Measurements from ENCODE around the gene TRABD2B. TPM values are rescaled to one million over a fixed set of nuclear protein-coding genes. Genes with fewer than 3 reads are reported as not detected.

Gene TRABD2B
- total and polyA plus RNA-seq, 12 donors: 0.33 to 3.3 (median 0.83) TPM

DNA sequence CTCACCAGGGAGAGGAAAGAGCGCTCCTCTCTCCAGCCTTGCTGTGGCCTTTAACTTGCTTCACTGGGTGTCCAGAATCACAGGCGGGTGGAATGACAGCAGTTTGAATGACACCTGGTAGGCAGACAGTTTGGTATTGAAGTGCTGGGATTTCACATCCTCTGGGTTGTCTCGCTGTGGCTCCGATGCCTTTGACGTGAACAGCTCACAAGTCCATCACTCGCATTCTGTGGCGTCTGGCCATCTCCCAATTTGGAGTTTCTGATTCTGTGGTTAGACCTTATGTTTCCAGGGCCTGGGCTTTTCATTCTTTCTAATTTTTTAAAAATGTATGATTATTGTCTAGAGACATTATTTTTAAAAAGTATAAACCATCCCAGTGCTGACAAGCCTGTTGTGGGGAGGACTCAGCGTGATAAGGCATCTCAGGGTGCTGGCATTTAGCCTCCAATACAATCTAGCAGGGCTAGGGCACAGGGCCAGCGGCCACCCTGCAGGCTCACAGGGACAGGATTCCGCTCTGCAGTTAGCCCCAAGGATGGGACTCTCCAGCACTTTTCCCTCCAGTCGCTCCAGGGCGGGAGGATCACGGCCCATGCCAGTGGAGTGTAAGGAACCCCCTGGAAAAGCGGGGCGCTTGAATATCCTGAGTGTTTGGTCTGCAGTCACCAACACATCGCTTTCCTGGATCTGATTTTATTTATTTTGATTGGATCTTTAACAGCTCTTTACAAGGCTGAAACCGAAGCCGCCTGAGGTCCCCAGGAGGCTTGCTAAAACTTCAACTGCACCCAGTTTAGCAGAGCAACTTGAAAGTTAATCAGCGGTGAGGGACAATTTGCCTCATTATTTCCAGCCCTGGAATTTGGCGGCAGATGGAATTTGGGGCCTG, 178.3 kb downstream of the TRABD2B start:
- intact Hi-C loops (cut with DNase I): no loop called here
- no peak overlapping the region for H3K27ac ChIP-seq
- 84 to 90% (median 87%) methylated on average over 20 of the region's 20 CpGs for WGBS, 4 donors
- TF ChIP-seq, protein P1, sequence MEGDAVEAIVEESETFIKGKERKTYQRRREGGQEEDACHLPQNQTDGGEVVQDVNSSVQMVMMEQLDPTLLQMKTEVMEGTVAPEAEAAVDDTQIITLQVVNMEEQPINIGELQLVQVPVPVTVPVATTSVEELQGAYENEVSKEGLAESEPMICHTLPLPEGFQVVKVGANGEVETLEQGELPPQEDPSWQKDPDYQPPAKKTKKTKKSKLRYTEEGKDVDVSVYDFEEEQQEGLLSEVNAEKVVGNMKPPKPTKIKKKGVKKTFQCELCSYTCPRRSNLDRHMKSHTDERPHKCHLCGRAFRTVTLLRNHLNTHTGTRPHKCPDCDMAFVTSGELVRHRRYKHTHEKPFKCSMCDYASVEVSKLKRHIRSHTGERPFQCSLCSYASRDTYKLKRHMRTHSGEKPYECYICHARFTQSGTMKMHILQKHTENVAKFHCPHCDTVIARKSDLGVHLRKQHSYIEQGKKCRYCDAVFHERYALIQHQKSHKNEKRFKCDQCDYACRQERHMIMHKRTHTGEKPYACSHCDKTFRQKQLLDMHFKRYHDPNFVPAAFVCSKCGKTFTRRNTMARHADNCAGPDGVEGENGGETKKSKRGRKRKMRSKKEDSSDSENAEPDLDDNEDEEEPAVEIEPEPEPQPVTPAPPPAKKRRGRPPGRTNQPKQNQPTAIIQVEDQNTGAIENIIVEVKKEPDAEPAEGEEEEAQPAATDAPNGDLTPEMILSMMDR (IDR thresholded peaks at IDR 0.05): no peak
- TF ChIP-seq POLR2A (IDR thresholded peaks at IDR 0.05): no peak
- DNase-seq: no peak
- H3K36me3 ChIP-seq (replicated peaks in 1 of 2): no peaks in the 10 kb centered on the region
- no peak overlapping the region for H3K4me3 ChIP-seq
- no peaks in the 10 kb centered on the region for H3K27me3 ChIP-seq
- H3K4me1 ChIP-seq (replicated peaks in 1 of 2): no peaks in the 10 kb centered on the region
- no peaks in the 10 kb centered on the region for H3K9me3 ChIP-seq (replicated peaks in 1 of 3)

DNA sequence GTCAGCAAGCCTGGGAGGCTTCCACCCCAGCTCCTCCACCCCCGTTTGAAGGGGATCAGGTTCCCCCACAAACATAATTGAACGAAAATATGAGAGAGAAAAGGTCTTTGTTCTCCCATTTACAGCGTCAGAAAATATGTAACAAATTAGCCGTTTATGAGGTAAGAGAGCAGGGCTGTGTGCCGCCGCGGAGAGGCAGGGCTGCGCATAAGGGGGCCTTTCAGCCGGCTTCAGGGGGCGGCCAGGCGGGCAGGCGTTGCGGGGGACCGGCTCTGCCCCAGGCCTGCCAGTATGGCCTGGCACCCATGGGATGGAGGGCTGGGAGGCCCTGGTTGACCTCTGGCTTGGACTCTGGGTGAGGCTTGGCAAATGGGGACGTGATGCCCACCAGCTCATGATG, 179.3 kb downstream of the TRABD2B start:
- H3K27me3 ChIP-seq: no peaks in the 10 kb centered on the region
- H3K27ac ChIP-seq: no peak overlapping the region
- intact Hi-C loops (cut with DNase I): no loop called here
- no peaks in the 10 kb centered on the region for H3K4me1 ChIP-seq (replicated peaks in 1 of 2)
- H3K4me3 ChIP-seq: no peak overlapping the region
- H3K36me3 ChIP-seq (replicated peaks in 1 of 2): no peaks in the 10 kb centered on the region
- TF ChIP-seq, protein P1 (IDR thresholded peaks at IDR 0.05): no peak
- no peak for TF ChIP-seq POLR2A (IDR thresholded peaks at IDR 0.05)
- H3K9me3 ChIP-seq (replicated peaks in 1 of 3): no peaks in the 10 kb centered on the region
- no peak for DNase-seq
- 86 to 96% (median 90%) methylated on average over 14 to 15 of the region's 15 CpGs for WGBS, 4 donors

DNA sequence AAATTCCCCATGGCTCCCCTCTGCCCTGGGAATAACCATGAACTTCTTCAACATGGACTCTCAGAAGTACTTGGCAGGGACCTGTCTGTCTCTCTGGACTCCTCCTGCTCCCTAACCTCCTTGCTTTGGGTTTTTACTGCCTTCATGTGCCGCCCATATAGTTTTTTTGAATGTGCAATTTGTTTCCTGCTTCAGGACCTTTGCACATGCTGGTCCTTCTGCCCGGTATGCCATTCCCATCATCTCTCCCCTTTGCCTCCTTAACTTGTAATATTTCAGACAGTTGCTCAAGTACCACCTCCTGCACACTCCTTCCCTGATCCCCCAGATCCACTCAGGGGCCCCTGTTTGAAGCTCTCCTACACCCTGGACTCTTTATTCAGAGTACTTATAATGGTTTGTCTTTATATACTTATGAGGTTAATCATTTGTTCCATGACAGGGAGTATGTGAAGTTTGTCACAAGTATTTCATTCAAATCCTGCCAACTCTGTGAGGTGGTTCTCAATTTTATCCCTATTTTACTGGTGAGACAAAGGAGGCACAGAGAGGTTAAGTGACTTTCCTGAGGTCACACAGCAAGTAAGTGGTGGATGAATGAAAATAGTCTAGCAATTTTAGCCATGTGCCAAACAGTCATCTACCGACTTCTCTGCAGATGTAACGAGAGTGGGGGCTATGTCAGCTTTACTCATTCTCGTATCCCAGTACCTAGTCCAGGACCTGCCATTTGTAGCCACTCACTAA, 180.7 kb downstream of the TRABD2B start:
- H3K36me3 ChIP-seq (replicated peaks in 1 of 2): no peaks in the 10 kb centered on the region
- H3K27me3 ChIP-seq: no peaks in the 10 kb centered on the region
- intact Hi-C loops (cut with DNase I): no loop called here
- H3K27ac ChIP-seq: no peak overlapping the region
- 75 to 88% (median 83%) methylated on average over 5 of the region's 5 CpGs for WGBS, 4 donors
- H3K4me3 ChIP-seq: no peak overlapping the region
- DNase-seq: no peak
- H3K9me3 ChIP-seq (replicated peaks in 1 of 3): no peaks in the 10 kb centered on the region
- no peaks in the 10 kb centered on the region for H3K4me1 ChIP-seq (replicated peaks in 1 of 2)
- TF ChIP-seq POLR2A (IDR thresholded peaks at IDR 0.05): no peak
- TF ChIP-seq, protein P1 (IDR thresholded peaks at IDR 0.05): no peak

DNA sequence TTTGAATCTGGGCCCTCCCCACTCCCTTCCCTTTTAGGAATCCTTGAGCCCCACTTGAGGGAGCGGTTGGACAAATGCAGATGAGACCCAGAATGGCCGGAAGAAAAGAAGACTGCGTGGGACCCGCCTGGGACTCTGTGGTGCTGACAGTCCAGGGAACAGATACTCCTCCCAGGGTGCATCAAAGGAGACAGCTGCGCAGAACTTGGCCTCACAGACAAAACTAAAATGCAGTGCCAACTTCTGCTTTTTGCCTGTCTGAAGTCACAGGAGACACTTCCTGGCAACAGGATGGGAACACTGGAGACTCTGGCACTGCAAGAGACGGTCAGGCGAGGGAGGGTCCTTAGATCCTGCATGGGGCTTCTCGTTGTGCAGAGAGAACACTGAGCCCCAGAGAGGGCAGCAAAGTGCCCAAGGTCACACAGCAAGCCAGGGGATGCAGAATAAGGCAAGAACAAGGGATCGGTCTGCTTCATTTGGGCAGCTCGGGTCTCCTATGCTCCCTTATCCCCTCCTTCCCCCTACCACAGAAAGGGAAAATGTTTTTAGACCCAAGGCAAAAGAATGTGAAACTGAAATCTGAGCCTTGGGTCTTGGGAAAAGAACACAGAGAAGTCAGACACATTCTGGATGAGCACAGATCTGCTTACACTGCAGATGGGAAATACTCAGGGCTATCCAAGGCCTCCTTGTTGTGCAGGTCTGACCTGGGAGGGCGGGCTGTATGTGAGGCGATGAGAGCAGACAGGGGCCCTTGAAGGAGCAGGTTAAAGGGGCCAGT, 182.4 kb downstream of the TRABD2B start:
- Histone ChIP-seq H3K4me1 (replicated peaks in 1 of 2) (no peaks in the 10 kb centered on the region), H3K9me3 (replicated peaks in 1 of 3) (no peaks in the 10 kb centered on the region), H3K27ac (peak overlapping the region in 1 of 5 donors; percentile 16), H3K36me3 (replicated peaks in 1 of 2) (no peaks in the 10 kb centered on the region), H3K4me3 (no peak overlapping the region), H3K27me3 (no peaks in the 10 kb centered on the region)
- 62 to 78% (median 70%) methylated on average over 8 to 12 of the region's 12 CpGs for WGBS, 4 donors
- TF ChIP-seq, protein P1 (IDR thresholded peaks at IDR 0.05): no peak
- TF ChIP-seq POLR2A (IDR thresholded peaks at IDR 0.05): no peak
- peak in 1 of 7 donors; percentile 4 for DNase-seq
- intact Hi-C loops (cut with DNase I): no loop called here
